ENCODE measurements around the gene MRPL24.

The MRPL24 gene

GRCh38 chr1:156692441-156692924 lies 48.4 kb downstream of the MRPL24 start:
- no peak for DNase-seq (ENCODE audit: low spot score)

DNA sequence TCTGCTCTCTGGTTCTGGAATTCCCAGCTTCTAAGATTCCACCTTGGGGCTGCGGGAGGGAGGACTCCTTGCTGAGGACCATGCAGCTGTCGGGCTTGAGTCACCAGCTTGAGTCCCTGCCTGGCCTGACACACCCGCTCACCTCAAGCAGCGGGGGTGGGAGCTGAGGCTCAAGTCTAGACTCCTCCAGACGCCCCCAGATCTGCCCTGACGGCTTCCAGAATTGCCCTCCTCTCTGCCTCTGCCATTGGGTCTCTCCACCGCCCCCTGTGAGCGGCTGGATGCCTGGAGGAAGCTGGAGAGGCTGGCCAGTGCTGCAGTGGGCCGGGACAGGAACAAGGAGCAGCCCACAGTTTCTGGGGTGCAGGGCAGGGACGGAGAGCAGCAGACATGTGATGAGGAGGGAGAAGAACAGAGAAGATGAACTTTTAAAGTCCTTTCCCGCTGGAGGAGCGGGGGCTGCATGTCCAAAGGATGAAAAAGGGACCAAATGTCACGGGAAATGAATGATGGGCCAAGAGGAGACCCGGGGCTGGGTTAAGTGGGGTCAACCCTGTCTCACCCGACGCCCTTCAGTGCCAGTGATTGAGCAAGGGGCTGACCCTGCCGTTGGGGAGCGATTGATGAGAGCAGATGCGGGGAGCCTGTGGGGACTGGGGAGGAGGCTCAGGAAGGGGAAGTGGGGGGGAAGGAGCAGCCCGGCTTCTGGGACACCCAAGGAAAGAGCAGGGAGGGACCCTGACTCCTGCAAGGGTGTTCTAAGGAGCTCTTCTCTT lies 49.0 kb downstream of the MRPL24 start:
- no peak for DNase-seq (ENCODE audit: low spot score)

DNA sequence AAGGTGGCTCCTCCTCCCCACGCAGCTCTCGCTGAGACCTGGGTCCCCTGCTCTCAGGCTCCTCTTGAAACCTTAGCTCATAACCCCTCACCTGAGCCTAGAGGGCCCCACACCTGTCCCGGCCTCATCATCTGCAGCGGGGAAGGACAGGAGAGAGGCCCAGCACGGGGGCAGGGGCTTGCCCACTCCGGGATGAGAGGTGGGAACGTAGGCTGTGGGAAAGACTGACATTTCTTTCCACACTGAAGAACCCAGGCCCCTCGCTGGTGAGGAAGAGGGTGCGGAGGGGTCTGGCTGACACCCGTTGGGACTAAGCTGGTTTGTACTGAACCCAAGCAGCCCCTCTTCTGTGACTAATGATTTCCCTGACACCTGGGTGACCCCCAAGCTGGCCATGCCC lies 49.7 kb downstream of the MRPL24 start:
- DNase-seq (ENCODE audit: low spot score), result no peak

- DNase-seq (ENCODE audit: low spot score), result no peak
These were observed 50.2 kb downstream of the MRPL24 start for GRCh38 chr1:156690675-156691036.

- DNase-seq (ENCODE audit: low spot score), result no peak
These were observed 50.8 kb downstream of the MRPL24 start for GRCh38 chr1:156689953-156690674.

DNA sequence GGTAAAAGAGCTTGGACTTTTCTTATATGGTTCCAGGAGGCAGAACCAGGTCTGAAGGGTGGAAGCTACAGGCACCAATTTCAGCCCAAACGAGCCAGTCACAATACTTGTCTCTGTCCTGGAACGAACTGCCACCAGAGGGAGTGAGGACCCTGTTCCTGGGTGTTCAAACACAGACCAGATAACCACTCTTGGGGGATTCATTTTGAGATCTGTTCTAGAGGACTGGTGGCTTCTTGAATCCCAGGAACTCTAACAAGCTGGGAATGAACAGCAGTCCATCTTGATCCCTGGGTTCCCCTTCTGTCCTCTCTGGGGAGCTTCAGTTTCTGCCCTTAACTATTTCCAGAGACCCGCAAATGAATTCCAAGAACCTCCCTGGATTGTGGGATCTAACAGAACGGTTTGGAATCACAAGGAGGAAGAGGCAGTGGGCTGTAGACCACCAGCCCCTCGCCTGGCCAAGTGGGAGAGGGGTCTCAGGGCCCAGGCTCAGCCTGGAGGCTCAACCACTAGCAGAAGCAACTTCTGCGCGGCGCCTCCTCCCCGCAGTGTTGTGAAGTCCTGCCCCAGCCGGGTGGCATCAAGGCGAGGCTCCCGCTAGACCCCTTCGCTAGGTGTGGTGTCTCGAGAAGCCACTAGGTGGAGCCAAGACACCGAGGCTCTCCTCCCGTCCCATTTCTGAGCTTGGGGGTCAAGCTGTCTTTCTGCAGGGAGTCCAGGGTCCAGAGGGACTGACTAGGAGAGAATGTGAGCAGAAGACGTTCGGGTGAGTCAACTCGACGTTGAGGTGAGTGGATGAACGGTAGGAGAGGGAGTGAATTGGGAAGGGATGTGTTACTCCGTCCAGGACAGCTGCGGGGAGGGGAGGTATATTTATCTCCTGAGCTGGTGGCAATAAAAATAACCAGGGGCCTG lies 51.6 kb downstream of the MRPL24 start:
- peak; percentile 80 for DNase-seq (ENCODE audit: low spot score)

Measured in Ammon's horn (tissue), 1 donor.